Adrenal gland (tissue), 12 donors: ENCODE data around the gene SOST. TPM values are rescaled to one million over a fixed set of nuclear protein-coding genes. Genes with fewer than 3 reads are reported as not detected.

ENCODE experiments used
- DNase-seq, 7 donors: peaks; one replicate each; pipeline ENCODE4 v3.0.0-alpha.2; 2019 to 2020
- H3K27ac ChIP-seq, 5 donors: fragments of 200-600 bp; sonication (generic) in 4 of 5; 1 replicate in 3 of 5; 2 replicates in 2 of 5; pipeline versions ENCODE4 v1.5.1 to v1.8.0; 2016 to 2020; ENCODE audit warnings: mild to moderate bottlenecking in 1 of 5
- H3K27me3 ChIP-seq: fragments of 200-600 bp; 2 replicates; pipeline ENCODE4 v1.8.0; 2021
- H3K36me3 ChIP-seq, 2 donors: fragments of 200-600 bp; replicated peaks in 1 of 2; 1 replicate in 1 of 2; 2 replicates in 1 of 2; pipeline versions ENCODE4 v1.5.1 to v1.8.0; 2018 to 2022
- H3K4me1 ChIP-seq, 2 donors: fragments of 200-600 bp; replicated peaks in 1 of 2; 1 replicate in 1 of 2; 2 replicates in 1 of 2; pipeline versions ENCODE4 v1.5.1 to v1.8.0; 2018 to 2021
- H3K4me3 ChIP-seq, 4 donors: fragments of 200-600 bp; sonication (generic) in 3 of 4; one replicate each; pipeline ENCODE4 v1.5.1; 2016 to 2018
- H3K9me3 ChIP-seq, 3 donors: fragments of 200-600 bp; sonication (generic) in 1 of 3; replicated peaks in 1 of 3; 1 replicate in 2 of 3; 2 replicates in 1 of 3; pipeline versions ENCODE4 v1.5.1 to v1.8.0; 2016 to 2021
- CTCF ChIP-seq, 6 experiments: fragments of 450-650 bp in 4 of 6; fragments of 200-600 bp in 2 of 6; sonication (generic) in 1 of 6; IDR thresholded peaks; 1 replicate in 5 of 6; 2 replicates in 1 of 6; pipeline versions ENCODE4 v1.5.1 to v1.8.0; 2016 to 2021; ENCODE audit warnings: antibody characterized with exemption in 6 of 6, mild to moderate bottlenecking in 2 of 6, moderate library complexity in 1 of 6
- POLR2A ChIP-seq, 2 donors: fragments of 450-650 bp; IDR thresholded peaks; one replicate each; pipeline ENCODE4 v1.6.1; 2017; ENCODE audit warnings: antibody characterized with exemption in 2 of 2, mild to moderate bottlenecking in 2 of 2, moderate library complexity in 1 of 2
- WGBS, 4 donors: extraction: QIAGEN DNeasy Blood & Tissue Kit in 2 of 4; methylation state at CpG; one replicate each; pipeline versions ENCODE4 v1.1.5 to v1.1.7; 2013 to 2017; 5-methylcytosine and 5-hydroxymethylcytosine counted together
- intact Hi-C, 2 donors: fragments of 100-400 bp; cut with DNase I; formaldehyde crosslinking; loops; one replicate each; pipeline versions ENCODE4 v1.14.1 to v1.15.0; 2022 to 2023
- polyA plus RNA-seq, 3 donors: library from polyadenylated mRNA; stranded (reverse); fragments of 200-250 nt in 2 of 3; fragments of 350-450 nt in 1 of 3; fragmentation: Illumina TruSeq in 1 of 3; extraction: RNeasy Lipid Tissue Mini Kit (QIAGEN cat#74804) in 1 of 3; gene quantifications; one replicate each; pipeline ENCODE4 v1.2.3, GENCODE V29; 2013 to 2014
- total RNA-seq, 9 donors: library from RNA; depleted of rRNA in 4 of 9; stranded (reverse); fragments of >200 nt in 4 of 9; fragments of 120-200 nt in 1 of 9; fragmentation: NEBNext Ultra II Directional in 1 of 9; extraction: Animal tissue kit (Norgen Biotek cat#: 25700) in 1 of 9; gene quantifications; one replicate each; pipeline versions ENCODE4 v1.1.0 to v1.2.4, GENCODE V29; 2013 to 2023
- donor health status: healthy with polysubstance abuse.
- donor health status: Bipolar disorder and iron deficiency.
- donor health status: DM: yes; HTN: yes; CAD: no.
- donor health status: DM: no; HTN: no; CAD: no.
- donor health status: DM: no; HTN: no; CAD: no.
- donor health status: DM: yes; HTN: yes; CAD: no.

The SOST gene
- total and polyA plus RNA-seq, 12 donors: not detected

GRCh38 chr17:43780135-43780534 is 21.5 kb upstream of the SOST start, which contains the start of gene CFAP97D1:
Gene CFAP97D1, plus strand, starts transcription at chr17:43780435. Its CDS starts 28 bp downstream, at chr17:43780463.
- no peak for TF ChIP-seq POLR2A (IDR thresholded peaks at IDR 0.05)
- no peak for TF ChIP-seq CTCF (IDR thresholded peaks at IDR 0.05)
- peak within 1 kb of the TSS; percentile 22 to 81 (median 62) for H3K4me3 ChIP-seq
- peaks cover 12 to 30% of the 10 kb centered on the region in 2 donors for H3K4me1 ChIP-seq
- WGBS, 4 donors: 38 to 64% (median 51%) methylated on average over 6 to 7 of the region's 7 CpGs
- peak in 1 of 7 donors; percentile 53 for DNase-seq
- H3K27me3 ChIP-seq: no peaks in the 10 kb centered on the region
- no peaks in the 10 kb centered on the region for H3K9me3 ChIP-seq
- intact Hi-C loops: loop anchor here (5.0 to 10.0 kb wide), 2 partner anchors 55 to 67 kb away; partner anchors contain the start of genes CD300LG (in 1 of the 2) and MPP3 (in 1 of the 2)
- peaks cover 0 to 2% of the 10 kb centered on the region in 2 donors for H3K36me3 ChIP-seq
- H3K27ac ChIP-seq: peak within 1 kb of the TSS in 4 of 5 donors; percentile 98 to 100 (median 100)

- H3K36me3 ChIP-seq: peaks cover 0 to 9% of the 10 kb centered on the region in 2 donors
- H3K4me3 ChIP-seq: peak overlapping the region; percentile 22 to 81 (median 62)
- H3K27ac ChIP-seq: peak overlapping the region in 4 of 5 donors; percentile 98 to 100 (median 100)
- H3K9me3 ChIP-seq: no peaks in the 10 kb centered on the region
- WGBS, 4 donors: 8 to 18% (median 11%) methylated on average over 14 to 26 of the region's 26 CpGs
- H3K4me1 ChIP-seq: peaks cover 12 to 30% of the 10 kb centered on the region in 2 donors
- intact Hi-C loops: loop anchor here (5.0 to 10.0 kb wide), 2 partner anchors 55 to 68 kb away; partner anchors contain the start of genes CD300LG (in 1 of the 2) and MPP3 (in 1 of the 2)
- peak in 4 of 7 donors; percentile 39 to 73 (median 54) for DNase-seq
- no peak for TF ChIP-seq POLR2A (IDR thresholded peaks at IDR 0.05)
- peak in 2 of 6 experiments; percentile 7 to 12 for TF ChIP-seq CTCF (IDR thresholded peaks at IDR 0.05)
- no peaks in the 10 kb centered on the region for H3K27me3 ChIP-seq
Measured at GRCh38 chr17:43779145-43780125, 20.8 kb upstream of the SOST start.

GRCh38 chr17:43778337-43779144 is 19.9 kb upstream of the SOST start, which contains the start of gene DUSP3:
Gene DUSP3, minus strand, starts transcription at chr17:43778977. Its CDS starts 53 bp downstream, at chr17:43778924.
- H3K27ac ChIP-seq: peak within 1 kb of the TSS; percentile 98 to 100 (median 100)
- H3K4me1 ChIP-seq: peaks cover 12 to 30% of the 10 kb centered on the region in 2 donors
- peak within 1 kb of the TSS; percentile 50 to 81 (median 64) for H3K4me3 ChIP-seq
- TF ChIP-seq CTCF (IDR thresholded peaks at IDR 0.05) (no peak), POLR2A (IDR thresholded peaks at IDR 0.05) (peak; percentile 94 to 95)
- WGBS, 4 donors: 0 to 1% (median 1%) methylated on average over 28 to 100 of the region's 100 CpGs; no CpG with 5 or more reads in 1 of the 4 donors
- peaks cover 0 to 18% of the 10 kb centered on the region in 2 donors for H3K36me3 ChIP-seq
- H3K27me3 ChIP-seq: no peaks in the 10 kb centered on the region
- peak; percentile 97 to 99 (median 98) for DNase-seq
- intact Hi-C loops: no loop called here
- no peaks in the 10 kb centered on the region for H3K9me3 ChIP-seq
